ENCODE data around the gene NOTO. TPM values are rescaled to one million over a fixed set of nuclear protein-coding genes. Genes with fewer than 3 reads are reported as not detected.

The NOTO gene
- total and polyA plus RNA-seq, 2 experiments from 2014 or later = not detected

GRCh38 chr2:73210696-73211095 lies 8.3 kb downstream of the NOTO start:
- H3K4me1 ChIP-seq (ENCODE audit: low read depth) = peaks cover 4% of the 10 kb centered on the region
- TF ChIP-seq, protein P1, sequence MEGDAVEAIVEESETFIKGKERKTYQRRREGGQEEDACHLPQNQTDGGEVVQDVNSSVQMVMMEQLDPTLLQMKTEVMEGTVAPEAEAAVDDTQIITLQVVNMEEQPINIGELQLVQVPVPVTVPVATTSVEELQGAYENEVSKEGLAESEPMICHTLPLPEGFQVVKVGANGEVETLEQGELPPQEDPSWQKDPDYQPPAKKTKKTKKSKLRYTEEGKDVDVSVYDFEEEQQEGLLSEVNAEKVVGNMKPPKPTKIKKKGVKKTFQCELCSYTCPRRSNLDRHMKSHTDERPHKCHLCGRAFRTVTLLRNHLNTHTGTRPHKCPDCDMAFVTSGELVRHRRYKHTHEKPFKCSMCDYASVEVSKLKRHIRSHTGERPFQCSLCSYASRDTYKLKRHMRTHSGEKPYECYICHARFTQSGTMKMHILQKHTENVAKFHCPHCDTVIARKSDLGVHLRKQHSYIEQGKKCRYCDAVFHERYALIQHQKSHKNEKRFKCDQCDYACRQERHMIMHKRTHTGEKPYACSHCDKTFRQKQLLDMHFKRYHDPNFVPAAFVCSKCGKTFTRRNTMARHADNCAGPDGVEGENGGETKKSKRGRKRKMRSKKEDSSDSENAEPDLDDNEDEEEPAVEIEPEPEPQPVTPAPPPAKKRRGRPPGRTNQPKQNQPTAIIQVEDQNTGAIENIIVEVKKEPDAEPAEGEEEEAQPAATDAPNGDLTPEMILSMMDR (IDR thresholded peaks at IDR 0.05; ENCODE audit: low read depth, low read length) = no peak

DNA sequence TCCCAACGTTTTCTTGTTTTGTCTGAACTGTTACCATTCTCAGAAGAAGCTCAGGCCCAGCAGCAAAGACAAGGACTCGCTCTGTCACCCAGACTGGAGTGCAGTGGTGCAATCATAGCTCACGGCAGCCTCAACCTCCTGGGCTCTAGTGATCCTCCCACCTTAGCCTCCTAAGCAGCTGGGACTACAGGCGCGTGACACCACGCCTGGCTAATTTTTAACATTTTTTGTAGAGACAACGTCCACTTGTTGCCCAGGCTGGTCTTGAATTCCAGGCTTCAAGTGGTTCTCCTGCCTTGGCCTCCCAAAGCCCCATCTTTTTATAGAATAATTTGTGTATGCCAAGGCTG lies 9.7 kb downstream of the NOTO start:
- Histone ChIP-seq H3K27me3 (peaks cover 24% of the 10 kb centered on the region), H3K4me3 (no peak overlapping the region), H3K27ac (no peak overlapping the region), H3K4me1 (ENCODE audit: low read depth) (peaks cover 4% of the 10 kb centered on the region), H3K9me3 (ENCODE audit: low read depth) (no peaks in the 10 kb centered on the region), H3K36me3 (no peaks in the 10 kb centered on the region)
- TF ChIP-seq, protein P1 (IDR thresholded peaks at IDR 0.05; ENCODE audit: low read depth, low read length) = no peak
- no peak for DNase-seq (ENCODE audit: low read depth in 1 of 2, low spot score in 1 of 2)

More at GRCh38 chr2:73210696-73211095, 8.3 kb downstream of the NOTO start:
- Histone ChIP-seq H3K9me3 (ENCODE audit: low read depth) (no peaks in the 10 kb centered on the region), H3K36me3 (no peaks in the 10 kb centered on the region), H3K4me3 (no peak overlapping the region), H3K27me3 (peaks cover 36% of the 10 kb centered on the region), H3K27ac (no peak overlapping the region)
- no peak for DNase-seq (ENCODE audit: low read depth in 1 of 2, low spot score in 1 of 2)

- TF ChIP-seq, protein P1 (IDR thresholded peaks at IDR 0.05; ENCODE audit: low read depth, low read length) = peak; percentile 99
- H3K27ac ChIP-seq = no peak overlapping the region
- H3K36me3 ChIP-seq = no peaks in the 10 kb centered on the region
Observed at GRCh38 chr2:73212448-73213176, 10.2 kb downstream of the NOTO start.

DNA sequence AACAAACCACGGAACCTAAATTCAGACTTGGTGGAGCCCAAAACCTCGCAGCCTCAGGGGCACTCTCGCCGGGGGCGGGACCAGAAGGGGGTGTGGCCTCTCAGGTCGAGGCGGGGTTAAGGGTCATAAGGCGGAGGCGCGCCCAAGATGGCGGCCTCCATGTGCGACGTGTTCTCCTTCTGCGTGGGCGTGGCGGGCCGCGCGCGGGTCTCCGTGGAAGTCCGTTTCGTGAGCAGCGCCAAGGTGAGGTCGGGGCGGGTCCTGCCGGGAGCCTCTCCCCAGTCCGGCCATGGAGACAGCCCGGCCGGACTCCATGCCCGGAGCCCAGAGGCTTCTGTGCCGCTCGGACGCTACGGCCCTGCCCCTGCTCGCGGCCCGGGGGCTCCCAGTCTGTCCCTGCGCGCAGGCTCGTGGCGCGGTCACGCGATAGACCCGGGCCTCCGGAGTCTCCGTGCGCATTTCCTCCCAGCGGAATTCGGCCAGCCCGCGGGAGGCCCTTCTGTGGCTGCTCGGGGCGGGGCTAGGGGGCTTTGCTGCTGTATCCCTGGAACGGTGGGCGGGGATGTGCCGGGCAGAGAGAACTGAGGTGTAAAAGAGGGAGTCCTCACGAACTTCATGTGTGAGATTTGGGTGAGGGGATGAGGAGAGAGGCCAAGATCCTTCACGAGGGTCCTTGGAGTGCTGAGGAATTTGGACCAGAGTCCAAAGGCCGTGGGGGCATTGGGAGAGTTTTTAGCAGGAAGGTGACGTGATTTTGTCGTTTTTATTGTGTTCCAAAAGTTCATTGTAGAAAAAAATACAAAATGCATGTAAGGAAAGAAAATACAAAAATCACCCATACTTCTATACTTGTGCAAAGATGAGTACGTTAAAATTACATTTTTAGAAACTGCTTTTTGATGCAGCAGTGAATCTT lies 12.0 kb downstream of the NOTO start, which contains the start of gene SMYD5:
TSS of gene SMYD5 (plus strand) at position 126 of the 916 bp plus-strand sequence. CDS start at position 148, 22 bp downstream.
- Histone ChIP-seq H3K9me3 (ENCODE audit: low read depth) (no peaks in the 10 kb centered on the region), H3K4me3 (peak within 1 kb of the TSS; percentile 56), H3K4me1 (ENCODE audit: low read depth) (peaks cover 4% of the 10 kb centered on the region), H3K36me3 (no peaks in the 10 kb centered on the region), H3K27ac (peak within 1 kb of the TSS; percentile 40), H3K27me3 (peaks cover 11% of the 10 kb centered on the region)
- DNase-seq (ENCODE audit: low read depth in 1 of 2, low spot score in 1 of 2) = peak; percentile 85 to 93
- TF ChIP-seq, protein P1 (IDR thresholded peaks at IDR 0.05; ENCODE audit: low read depth, low read length) = no peak

More at GRCh38 chr2:73212448-73213176, 10.2 kb downstream of the NOTO start:
- peak; percentile 81 to 92 for DNase-seq (ENCODE audit: low read depth in 1 of 2, low spot score in 1 of 2)
- H3K4me1 ChIP-seq (ENCODE audit: low read depth) = peaks cover 4% of the 10 kb centered on the region
- no peak overlapping the region for H3K4me3 ChIP-seq
- H3K27me3 ChIP-seq = peaks cover 20% of the 10 kb centered on the region
- no peaks in the 10 kb centered on the region for H3K9me3 ChIP-seq (ENCODE audit: low read depth)

- no peak overlapping the region for H3K27ac ChIP-seq
- H3K4me1 ChIP-seq (ENCODE audit: low read depth) = peaks cover 4% of the 10 kb centered on the region
- H3K9me3 ChIP-seq (ENCODE audit: low read depth) = no peaks in the 10 kb centered on the region
- DNase-seq (ENCODE audit: low read depth in 1 of 2, low spot score in 1 of 2) = no peak
- H3K36me3 ChIP-seq = no peaks in the 10 kb centered on the region
- TF ChIP-seq, protein P1 (IDR thresholded peaks at IDR 0.05; ENCODE audit: low read depth, low read length) = no peak
- no peak overlapping the region for H3K4me3 ChIP-seq
- peaks cover 5% of the 10 kb centered on the region for H3K27me3 ChIP-seq
Observed at GRCh38 chr2:73215254-73215653, 12.9 kb downstream of the NOTO start.
